IMR-90 (cell line): ENCODE data around the gene DRD3. TPM values are rescaled to one million over a fixed set of nuclear protein-coding genes. Genes with fewer than 3 reads are reported as not detected.

ENCODE experiments used
- ATAC-seq: fragments of 200-7000 bp; cut with Tn5 transposase; 2 replicates; pipeline ENCODE4 v1.9.1; 2020; ENCODE audit warnings: low read depth, mild to moderate bottlenecking, moderate library complexity
- BruUV-seq: library from RNA; stranded (reverse); fragments of 400-500 nt; replicated peaks from 2 replicates; lab custom pipeline; 2021; lab: Mats Ljungman, UMichigan
- CTCF ChIA-PET: fragments of 300-600 bp; formaldehyde crosslinking; extraction: SDS; loops from one replicate; lab custom pipeline; 2021; ENCODE audit warnings: antibody characterized with exemption; lab: Yijun Ruan, JAX
- POLR2A ChIA-PET: fragments of 300-600 bp; sonication (Branson Sonifier 250); formaldehyde crosslinking; loops from one replicate; lab custom pipeline; 2022; ENCODE audit warnings: antibody characterized with exemption; ENCODE audit not compliant: unreplicated experiment; lab: Charles Lee
- DNase-seq: peaks from one replicate; pipeline ENCODE4 v3.0.0; 2013
- H2AFZ ChIP-seq: replicated peaks from 2 replicates; pipeline ENCODE3; 2013; ENCODE audit warnings: low read length, mild to moderate bottlenecking; ENCODE audit not compliant: poor library complexity
- H2AK5ac ChIP-seq: 2 replicates; pipeline ENCODE4 v1.6.1; 2013; ENCODE audit warnings: low read depth, low read length, inconsistent platforms
- H2AK9ac ChIP-seq: replicated peaks from 2 replicates; pipeline ENCODE3; 2013; ENCODE audit warnings: mild to moderate bottlenecking, low read depth, low read length, moderate library complexity; ENCODE audit not compliant: poor library complexity
- H2BK120ac ChIP-seq: 2 replicates; pipeline ENCODE4 v1.6.1; 2013; ENCODE audit warnings: low read depth, low read length, inconsistent platforms
- H2BK15ac ChIP-seq: 3 replicates; pipeline ENCODE4 v1.6.1; 2013; ENCODE audit warnings: low read depth, low read length, inconsistent platforms
- H2BK20ac ChIP-seq: 2 replicates; pipeline ENCODE4 v1.6.1; 2013; ENCODE audit warnings: low read depth, mild to moderate bottlenecking, inconsistent platforms, low read length, moderate library complexity
- H2BK5ac ChIP-seq: 2 replicates; pipeline ENCODE4 v1.6.1; 2013; ENCODE audit warnings: mild to moderate bottlenecking, low read depth, low read length, inconsistent platforms; ENCODE audit not compliant: poor library complexity, severe bottlenecking
- H3K14ac ChIP-seq: replicated peaks from 2 replicates; pipeline ENCODE4 v1.6.1; 2013; ENCODE audit warnings: low read depth, low read length, inconsistent platforms
- H3K18ac ChIP-seq: 2 replicates; pipeline ENCODE4 v1.6.1; 2013; ENCODE audit warnings: low read depth, low read length, control low read depth
- H3K23ac ChIP-seq: 2 replicates; pipeline ENCODE4 v1.6.1; 2013; ENCODE audit warnings: low read depth, low read length, inconsistent platforms
- H3K27ac ChIP-seq: 2 replicates; pipeline ENCODE4 v1.5.1; 2013; ENCODE audit warnings: mild to moderate bottlenecking, control low read depth, low read length; ENCODE audit not compliant: insufficient read depth
- H3K27me3 ChIP-seq: 2 replicates; pipeline ENCODE4 v1.6.1; 2013; ENCODE audit warnings: low read length; ENCODE audit not compliant: control insufficient read depth, insufficient read depth
- H3K36me3 ChIP-seq: 2 replicates; pipeline ENCODE4 v1.6.1; 2013; ENCODE audit warnings: low read length, mixed read lengths; ENCODE audit not compliant: control insufficient read depth, insufficient read depth
- H3K4ac ChIP-seq: 2 replicates; pipeline ENCODE4 v1.6.1; 2013; ENCODE audit warnings: low read depth, low read length, inconsistent platforms
- H3K4me1 ChIP-seq: 2 replicates; pipeline ENCODE4 v1.6.1; 2013; ENCODE audit warnings: low read length, mixed read lengths; ENCODE audit not compliant: control insufficient read depth, insufficient read depth
- H3K4me2 ChIP-seq: 2 replicates; pipeline ENCODE4 v1.6.1; 2013; ENCODE audit warnings: low read depth, mild to moderate bottlenecking, control low read depth, low read length, moderate library complexity
- H3K4me3 ChIP-seq: 2 replicates; pipeline ENCODE4 v1.5.1; 2013; ENCODE audit warnings: low read depth, mild to moderate bottlenecking, control low read depth, low read length, moderate library complexity; ENCODE audit not compliant: insufficient read depth
- H3K56ac ChIP-seq: 2 replicates; pipeline ENCODE4 v1.6.1; 2013; ENCODE audit warnings: low read length, inconsistent platforms; ENCODE audit not compliant: insufficient read depth; ENCODE audit errors: extremely low read depth
- H3K79me1 ChIP-seq, 2 experiments: 2 replicates each; pipeline ENCODE4 v1.6.1; 2013; ENCODE audit warnings: low read length in 2 of 2, inconsistent platforms in 1 of 2, low read depth in 1 of 2
- H3K9ac ChIP-seq: 2 replicates; pipeline ENCODE4 v1.6.1; 2013; ENCODE audit warnings: low read depth, low read length, control low read depth
- H3K9me1 ChIP-seq: 2 replicates; pipeline ENCODE4 v1.6.1; 2013; ENCODE audit warnings: low read length, inconsistent platforms; ENCODE audit not compliant: insufficient read depth
- H3K9me3 ChIP-seq: 2 replicates; pipeline ENCODE4 v1.6.1; 2013; ENCODE audit warnings: low read length; ENCODE audit not compliant: control insufficient read depth, insufficient read depth
- H4K20me1 ChIP-seq: 2 replicates; pipeline ENCODE4 v1.6.1; 2013; ENCODE audit warnings: low read length, inconsistent platforms; ENCODE audit not compliant: insufficient read depth
- H4K5ac ChIP-seq: 2 replicates; pipeline ENCODE4 v1.6.1; 2013; ENCODE audit warnings: mild to moderate bottlenecking, low read depth, low read length, control low read depth
- H4K8ac ChIP-seq, 2 experiments: 2 replicates each; pipeline ENCODE4 v1.6.1; 2013; ENCODE audit warnings: low read depth in 2 of 2, low read length in 2 of 2, control low read depth in 1 of 2, inconsistent platforms in 1 of 2
- H4K91ac ChIP-seq: 2 replicates; pipeline ENCODE4 v1.6.1; 2013; ENCODE audit warnings: low read depth, low read length, inconsistent platforms; ENCODE audit not compliant: insufficient read depth
- BHLHE40 ChIP-seq: fragments of 150-350 bp; IDR thresholded peaks from 2 replicates; pipeline ENCODE4 v1.6.1; 2016; ENCODE audit warnings: mild to moderate bottlenecking, low read depth, low read length
- CEBPB ChIP-seq: IDR thresholded peaks from 2 replicates; pipeline ENCODE4 v1.6.1; 2012; ENCODE audit warnings: low read depth, low read length, improper control_type of control experiment
- CHD1 ChIP-seq: IDR thresholded peaks from 2 replicates; pipeline ENCODE4 v1.6.1; 2012; ENCODE audit warnings: low read depth, low read length, improper control_type of control experiment
- MAFK ChIP-seq: IDR thresholded peaks from 2 replicates; pipeline ENCODE4 v1.6.1; 2012; ENCODE audit warnings: low read depth, low read length, improper control_type of control experiment
- NFE2L2 ChIP-seq: fragments of 150-350 bp; IDR thresholded peaks from 2 replicates; pipeline ENCODE4 v1.6.1; 2016; ENCODE audit warnings: low read depth, mild to moderate bottlenecking, low read length
- POLR2A ChIP-seq: IDR thresholded peaks from 2 replicates; pipeline ENCODE4 v1.6.1; 2012; ENCODE audit warnings: mild to moderate bottlenecking, low read depth, low read length
- RAD21 ChIP-seq: IDR thresholded peaks from 2 replicates; pipeline ENCODE4 v1.6.1; 2012; ENCODE audit warnings: low read length, improper control_type of control experiment
- RCOR1 ChIP-seq: IDR thresholded peaks from 2 replicates; pipeline ENCODE4 v1.6.1; 2012; ENCODE audit warnings: mild to moderate bottlenecking, low read length, improper control_type of control experiment; ENCODE audit not compliant: insufficient replicate concordance
- RFX5 ChIP-seq: IDR thresholded peaks from 2 replicates; pipeline ENCODE4 v1.8.0; 2012; ENCODE audit warnings: low read depth, mild to moderate bottlenecking, low read length, moderate library complexity
- SMC3 ChIP-seq: fragments of 150-350 bp; IDR thresholded peaks from 2 replicates; pipeline ENCODE4 v1.6.1; 2016; ENCODE audit warnings: low read depth, mild to moderate bottlenecking, antibody characterized with exemption, low read length, moderate library complexity
- WGBS, 2 experiments: methylation state at CpG; one replicate each; pipeline versions ENCODE4 v1.1.5 to v1.1.7; 2013; ENCODE audit warnings: missing lambda C conversion rate in 2 of 2; ENCODE audit not compliant: insufficient read length in 1 of 2; ENCODE audit errors: extremely low coverage in 2 of 2; 5-methylcytosine and 5-hydroxymethylcytosine counted together
- dilution Hi-C: fragments of 300-500 bp; cut with HindIII; formaldehyde crosslinking; loops from one replicate; pipeline ENCODE4 v1.14.3; 2018; ENCODE audit warnings: low sequenced_read_pairs; ENCODE audit not compliant: unreplicated experiment
- in situ Hi-C: fragments of 300-500 bp; cut with MboI; formaldehyde crosslinking; loops from 3 replicates; pipeline ENCODE4 v1.14.3; 2019; ENCODE audit warnings: low sequenced_read_pairs, inconsistent platforms, mixed read lengths
- intact Hi-C: fragments of 100-400 bp; cut with micrococcal nuclease; formaldehyde crosslinking; loops from 2 replicates; pipeline ENCODE4 v1.10.0; 2022
- polyA plus RNA-seq, 3 experiments: library from polyadenylated mRNA; depleted of rRNA; stranded (reverse); fragments of >200 nt; gene quantifications; 2 replicates each; pipeline ENCODE4 v1.2.3, GENCODE V29; 2012; ENCODE audit warnings: low replicate concordance in 1 of 3
- total RNA-seq: library from RNA; depleted of rRNA; stranded (reverse); fragments of >200 nt; gene quantifications from 2 replicates; pipeline ENCODE4 v1.2.3, GENCODE V29; 2012
- TF ChIP-seq, protein P1 (sequence below): fragments of 150-350 bp; IDR thresholded peaks from 2 replicates; pipeline ENCODE4 v1.6.1; 2017; ENCODE audit warnings: mild to moderate bottlenecking, antibody characterized with exemption, low read length, low read depth
- TF ChIP-seq, protein P2 (sequence below): conservative IDR thresholded peaks from 2 replicates; pipeline ENCODE4 v1.5.1; 2012; ENCODE audit warnings: mild to moderate bottlenecking, low read depth, low read length, improper control_type of control experiment
- TF ChIP-seq, protein P3 (sequence below): fragments of 150-350 bp; IDR thresholded peaks from 2 replicates; pipeline ENCODE4 v1.6.1; 2016; ENCODE audit warnings: low read depth, mild to moderate bottlenecking, low read length, moderate library complexity, borderline replicate concordance

Gene DRD3
- total and polyA plus RNA-seq, 2 of the 4 experiments (the other 2 are of a cell fraction): not detected

DNA sequence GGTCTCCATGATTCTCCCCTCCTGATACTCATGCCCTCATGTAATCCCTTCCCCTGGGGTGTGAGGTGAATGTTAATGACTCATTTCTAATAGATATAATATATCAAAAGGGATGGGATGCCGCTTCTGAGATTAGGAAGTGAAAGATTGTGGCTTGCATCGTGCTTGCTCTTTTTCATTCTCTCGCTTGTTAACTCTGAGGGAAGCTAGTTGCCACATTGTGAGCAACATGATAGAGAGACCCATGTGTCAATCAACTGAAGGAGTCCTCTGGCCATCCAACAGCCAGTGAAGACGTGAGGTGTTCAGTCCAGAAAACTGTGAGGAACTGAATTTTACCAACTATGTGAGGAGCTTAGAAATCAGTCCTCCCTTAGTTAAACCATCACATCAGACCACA, 28.9 kb upstream of the DRD3 start:
- H2BK120ac ChIP-seq: no peak overlapping the region
- no peaks in the 10 kb centered on the region for H3K79me1 ChIP-seq
- H3K9me3 ChIP-seq: no peaks in the 10 kb centered on the region
- H3K4me3 ChIP-seq: no peak overlapping the region
- in situ Hi-C loops: no loop called here
- H3K4ac ChIP-seq: no peak overlapping the region
- CTCF ChIA-PET: no interaction called here
- dilution Hi-C loops: no loop called here
- WGBS, 2 experiments: no CpG with 5 or more reads among the region's 4 CpGs
- H3K9me1 ChIP-seq: no peaks in the 10 kb centered on the region
- H3K27me3 ChIP-seq: peaks cover 7% of the 10 kb centered on the region
- no peak overlapping the region for H2AK9ac ChIP-seq
- no peak overlapping the region for H3K23ac ChIP-seq
- no peak overlapping the region for H4K91ac ChIP-seq
- no peak for DNase-seq
- no peak overlapping the region for H3K56ac ChIP-seq
- H4K5ac ChIP-seq: no peak overlapping the region
- no peaks in the 10 kb centered on the region for H4K20me1 ChIP-seq
- no peak overlapping the region for H4K8ac ChIP-seq
- no peak for ATAC-seq
- H2AK5ac ChIP-seq: no peak overlapping the region
- H2BK20ac ChIP-seq: no peak overlapping the region
- TF ChIP-seq, protein P1, sequence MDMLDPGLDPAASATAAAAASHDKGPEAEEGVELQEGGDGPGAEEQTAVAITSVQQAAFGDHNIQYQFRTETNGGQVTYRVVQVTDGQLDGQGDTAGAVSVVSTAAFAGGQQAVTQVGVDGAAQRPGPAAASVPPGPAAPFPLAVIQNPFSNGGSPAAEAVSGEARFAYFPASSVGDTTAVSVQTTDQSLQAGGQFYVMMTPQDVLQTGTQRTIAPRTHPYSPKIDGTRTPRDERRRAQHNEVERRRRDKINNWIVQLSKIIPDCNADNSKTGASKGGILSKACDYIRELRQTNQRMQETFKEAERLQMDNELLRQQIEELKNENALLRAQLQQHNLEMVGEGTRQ: no peak
- no peak for TF ChIP-seq CEBPB
- no peak for TF ChIP-seq SMC3
- TF ChIP-seq RFX5: no peak
- no peak for TF ChIP-seq NFE2L2
- TF ChIP-seq, protein P2, sequence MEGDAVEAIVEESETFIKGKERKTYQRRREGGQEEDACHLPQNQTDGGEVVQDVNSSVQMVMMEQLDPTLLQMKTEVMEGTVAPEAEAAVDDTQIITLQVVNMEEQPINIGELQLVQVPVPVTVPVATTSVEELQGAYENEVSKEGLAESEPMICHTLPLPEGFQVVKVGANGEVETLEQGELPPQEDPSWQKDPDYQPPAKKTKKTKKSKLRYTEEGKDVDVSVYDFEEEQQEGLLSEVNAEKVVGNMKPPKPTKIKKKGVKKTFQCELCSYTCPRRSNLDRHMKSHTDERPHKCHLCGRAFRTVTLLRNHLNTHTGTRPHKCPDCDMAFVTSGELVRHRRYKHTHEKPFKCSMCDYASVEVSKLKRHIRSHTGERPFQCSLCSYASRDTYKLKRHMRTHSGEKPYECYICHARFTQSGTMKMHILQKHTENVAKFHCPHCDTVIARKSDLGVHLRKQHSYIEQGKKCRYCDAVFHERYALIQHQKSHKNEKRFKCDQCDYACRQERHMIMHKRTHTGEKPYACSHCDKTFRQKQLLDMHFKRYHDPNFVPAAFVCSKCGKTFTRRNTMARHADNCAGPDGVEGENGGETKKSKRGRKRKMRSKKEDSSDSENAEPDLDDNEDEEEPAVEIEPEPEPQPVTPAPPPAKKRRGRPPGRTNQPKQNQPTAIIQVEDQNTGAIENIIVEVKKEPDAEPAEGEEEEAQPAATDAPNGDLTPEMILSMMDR: no peak
- TF ChIP-seq RCOR1: no peak
- no peak for TF ChIP-seq BHLHE40
- no peak for TF ChIP-seq CHD1
- no peak for TF ChIP-seq RAD21
- no peak for TF ChIP-seq MAFK
- no peak for TF ChIP-seq POLR2A
- TF ChIP-seq, protein P3, sequence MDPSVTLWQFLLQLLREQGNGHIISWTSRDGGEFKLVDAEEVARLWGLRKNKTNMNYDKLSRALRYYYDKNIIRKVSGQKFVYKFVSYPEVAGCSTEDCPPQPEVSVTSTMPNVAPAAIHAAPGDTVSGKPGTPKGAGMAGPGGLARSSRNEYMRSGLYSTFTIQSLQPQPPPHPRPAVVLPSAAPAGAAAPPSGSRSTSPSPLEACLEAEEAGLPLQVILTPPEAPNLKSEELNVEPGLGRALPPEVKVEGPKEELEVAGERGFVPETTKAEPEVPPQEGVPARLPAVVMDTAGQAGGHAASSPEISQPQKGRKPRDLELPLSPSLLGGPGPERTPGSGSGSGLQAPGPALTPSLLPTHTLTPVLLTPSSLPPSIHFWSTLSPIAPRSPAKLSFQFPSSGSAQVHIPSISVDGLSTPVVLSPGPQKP: no peak
- H3K9ac ChIP-seq: no peak overlapping the region
- no TSS peak for BruUV-seq
- H3K4me1 ChIP-seq: no peaks in the 10 kb centered on the region
- no peak overlapping the region for H3K18ac ChIP-seq
- H3K27ac ChIP-seq: no peak overlapping the region
- no peak overlapping the region for H3K14ac ChIP-seq
- H2BK15ac ChIP-seq: no peak overlapping the region
- H3K36me3 ChIP-seq: no peaks in the 10 kb centered on the region
- H2AFZ ChIP-seq: no peak overlapping the region
- no peak overlapping the region for H2BK5ac ChIP-seq
- no peak overlapping the region for H3K4me2 ChIP-seq
- intact Hi-C loops: no loop called here
- POLR2A ChIA-PET: no interaction called here
